ENCODE data around the gene MRPL42. TPM values are rescaled to one million over a fixed set of nuclear protein-coding genes. Genes with fewer than 3 reads are reported as not detected.

MRPL42 gene
- polyA plus RNA-seq, 1 of the 3 experiments (the other 2 are of a cell fraction), result 39.5 TPM

DNA sequence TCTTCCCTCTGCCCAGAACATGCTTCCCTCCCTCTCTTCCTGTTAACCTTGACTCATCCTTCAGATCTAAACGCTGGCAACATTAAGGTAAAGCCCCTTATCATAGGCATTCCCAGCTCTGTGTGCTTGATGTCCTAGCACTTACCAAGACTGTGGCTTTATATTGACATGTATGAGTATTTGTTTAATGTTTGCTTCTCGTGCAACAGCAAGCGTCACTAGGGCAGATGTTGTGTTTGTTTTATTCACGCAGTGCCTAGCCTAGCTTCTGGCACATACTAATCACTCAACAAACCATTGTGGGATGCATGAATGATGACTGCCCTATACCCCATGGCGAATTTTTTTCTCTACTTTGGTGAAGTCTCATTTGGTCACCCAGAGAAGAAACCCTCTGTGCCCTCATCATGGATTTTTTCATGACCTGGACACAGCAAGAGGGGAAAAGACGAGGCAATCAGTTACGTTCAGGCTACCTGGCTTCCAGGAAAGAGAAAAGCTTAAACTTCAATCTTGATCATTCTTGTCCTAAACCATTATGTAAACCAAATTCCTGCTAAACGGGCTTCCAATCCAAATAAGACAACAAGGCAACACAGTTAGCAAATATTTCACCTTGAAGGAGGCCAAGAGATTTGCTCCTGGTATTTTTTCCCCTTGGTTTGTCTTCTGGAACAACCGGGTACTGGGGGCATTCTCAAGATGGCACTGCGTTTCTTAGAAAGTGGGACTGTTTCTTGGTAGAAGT is 57.2 kb downstream of the MRPL42 start:
- peaks cover 0 to 3% of the 10 kb centered on the region in 2 experiments; a peak in 2 of 4 replicates for H3K4me1 ChIP-seq (ENCODE audit: control insufficient read depth in 1 of 2, insufficient read depth in 2 of 2, low read depth in 1 of 2, low read length in 1 of 2)
- no peaks in the 10 kb centered on the region for H3K9me3 ChIP-seq
- no peak overlapping the region for H2AFZ ChIP-seq (ENCODE audit: low read depth)
- H3K79me2 ChIP-seq (ENCODE audit: insufficient read depth), result no peaks in the 10 kb centered on the region
- H3K4me2 ChIP-seq, result no peak overlapping the region
- H3K27ac ChIP-seq (ENCODE audit: low read depth in 2 of 2, low read length in 1 of 2), result no peak overlapping the region
- no peaks in the 10 kb centered on the region for H3F3A ChIP-seq (replicated peaks; ENCODE audit: insufficient read depth)
- no peak for TF ChIP-seq GABPA (IDR thresholded peaks at IDR 0.05; ENCODE audit: low read depth)
- TF ChIP-seq TAF1 (IDR thresholded peaks at IDR 0.05; ENCODE audit: borderline replicate concordance, low read depth, low read length), result no peak
- no peak for TF ChIP-seq TCF12 (IDR thresholded peaks at IDR 0.05)
- TF ChIP-seq, protein P1, sequence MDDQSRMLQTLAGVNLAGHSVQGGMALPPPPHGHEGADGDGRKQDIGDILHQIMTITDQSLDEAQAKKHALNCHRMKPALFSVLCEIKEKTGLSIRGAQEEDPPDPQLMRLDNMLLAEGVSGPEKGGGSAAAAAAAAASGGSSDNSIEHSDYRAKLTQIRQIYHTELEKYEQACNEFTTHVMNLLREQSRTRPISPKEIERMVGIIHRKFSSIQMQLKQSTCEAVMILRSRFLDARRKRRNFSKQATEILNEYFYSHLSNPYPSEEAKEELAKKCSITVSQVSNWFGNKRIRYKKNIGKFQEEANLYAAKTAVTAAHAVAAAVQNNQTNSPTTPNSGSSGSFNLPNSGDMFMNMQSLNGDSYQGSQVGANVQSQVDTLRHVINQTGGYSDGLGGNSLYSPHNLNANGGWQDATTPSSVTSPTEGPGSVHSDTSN (IDR thresholded peaks at IDR 0.05), result no peak
- TF ChIP-seq JUND (IDR thresholded peaks at IDR 0.05), result no peak
- TF ChIP-seq, protein P2, sequence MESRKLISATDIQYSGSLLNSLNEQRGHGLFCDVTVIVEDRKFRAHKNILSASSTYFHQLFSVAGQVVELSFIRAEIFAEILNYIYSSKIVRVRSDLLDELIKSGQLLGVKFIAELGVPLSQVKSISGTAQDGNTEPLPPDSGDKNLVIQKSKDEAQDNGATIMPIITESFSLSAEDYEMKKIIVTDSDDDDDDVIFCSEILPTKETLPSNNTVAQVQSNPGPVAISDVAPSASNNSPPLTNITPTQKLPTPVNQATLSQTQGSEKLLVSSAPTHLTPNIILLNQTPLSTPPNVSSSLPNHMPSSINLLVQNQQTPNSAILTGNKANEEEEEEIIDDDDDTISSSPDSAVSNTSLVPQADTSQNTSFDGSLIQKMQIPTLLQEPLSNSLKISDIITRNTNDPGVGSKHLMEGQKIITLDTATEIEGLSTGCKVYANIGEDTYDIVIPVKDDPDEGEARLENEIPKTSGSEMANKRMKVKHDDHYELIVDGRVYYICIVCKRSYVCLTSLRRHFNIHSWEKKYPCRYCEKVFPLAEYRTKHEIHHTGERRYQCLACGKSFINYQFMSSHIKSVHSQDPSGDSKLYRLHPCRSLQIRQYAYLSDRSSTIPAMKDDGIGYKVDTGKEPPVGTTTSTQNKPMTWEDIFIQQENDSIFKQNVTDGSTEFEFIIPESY (IDR thresholded peaks at IDR 0.05; ENCODE audit: borderline replicate concordance, low read depth), result no peak
- no peak for TF ChIP-seq TEAD4 (IDR thresholded peaks at IDR 0.05; ENCODE audit: borderline replicate concordance, insufficient read depth)
- TF ChIP-seq, protein P3, sequence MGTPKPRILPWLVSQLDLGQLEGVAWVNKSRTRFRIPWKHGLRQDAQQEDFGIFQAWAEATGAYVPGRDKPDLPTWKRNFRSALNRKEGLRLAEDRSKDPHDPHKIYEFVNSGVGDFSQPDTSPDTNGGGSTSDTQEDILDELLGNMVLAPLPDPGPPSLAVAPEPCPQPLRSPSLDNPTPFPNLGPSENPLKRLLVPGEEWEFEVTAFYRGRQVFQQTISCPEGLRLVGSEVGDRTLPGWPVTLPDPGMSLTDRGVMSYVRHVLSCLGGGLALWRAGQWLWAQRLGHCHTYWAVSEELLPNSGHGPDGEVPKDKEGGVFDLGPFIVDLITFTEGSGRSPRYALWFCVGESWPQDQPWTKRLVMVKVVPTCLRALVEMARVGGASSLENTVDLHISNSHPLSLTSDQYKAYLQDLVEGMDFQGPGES (IDR thresholded peaks at IDR 0.05; ENCODE audit: low read depth, low read length), result no peak
- TF ChIP-seq RCOR1 (IDR thresholded peaks at IDR 0.05; ENCODE audit: low read length), result no peak
- TF ChIP-seq ELF1 (IDR thresholded peaks at IDR 0.05), result no peak
- no peak for TF ChIP-seq GATA2 (CRISPR knock-in tag; IDR thresholded peaks at IDR 0.05)
- TF ChIP-seq RXRA (IDR thresholded peaks at IDR 0.05; ENCODE audit: borderline replicate concordance, low read depth), result no peak
- TF ChIP-seq FOXJ3 (CRISPR knock-in tag; IDR thresholded peaks at IDR 0.05), result no peak
- no peak for TF ChIP-seq NFIC (IDR thresholded peaks at IDR 0.05; ENCODE audit: borderline replicate concordance)
- no peak overlapping the region for H3K9ac ChIP-seq
- WGBS (ENCODE audit: low lambda C conversion rate), result 71% methylated on average over 10 of the region's 10 CpGs
- POLR2A ChIA-PET, result no interaction called here
- no peak overlapping the region for H3K4me3 ChIP-seq (ENCODE audit: low read depth in 2 of 2, low read length in 1 of 2)
- H3K9me2 ChIP-seq, result no peaks in the 10 kb centered on the region
- H3K27me3 ChIP-seq (ENCODE audit: insufficient read depth), result no peaks in the 10 kb centered on the region
- no peaks in the 10 kb centered on the region for H3K36me3 ChIP-seq (replicated peaks in 1 of 2; ENCODE audit: control insufficient read depth in 1 of 2, insufficient read depth in 2 of 2, low read length in 1 of 2)
- no peak for DNase-seq
- CTCF ChIA-PET, result interaction anchor here (1.4 to 7.3 kb wide), 4 partner anchors 9 to 578 kb away, joined by 4 to 46 read pairs (median 6); no protein-coding TSS in a partner anchor
- H4K20me1 ChIP-seq (ENCODE audit: insufficient read depth), result no peaks in the 10 kb centered on the region

All from SK-N-SH (cell line).